K562 (cell line): ENCODE measurements around the gene BTBD2. TPM values are rescaled to one million over a fixed set of nuclear protein-coding genes. Genes with fewer than 3 reads are reported as not detected.

Experiments
- ATAC-seq: fragments of 200-7000 bp; cut with Tn5 transposase; 3 replicates; pipeline ENCODE4 v1.9.1; 2020; ENCODE audit warnings: moderate library complexity
- BruUV-seq: library from RNA; stranded (reverse); fragments of 400-500 nt; replicated peaks from 2 replicates; lab custom pipeline; 2021; lab: Mats Ljungman, UMichigan
- CTCF ChIA-PET: fragments of 300-600 bp; formaldehyde crosslinking; extraction: SDS; loops from one replicate; lab custom pipeline; 2021; ENCODE audit warnings: low intra/inter-chr PET ratio; lab: Yijun Ruan, JAX
- POLR2A ChIA-PET: fragments of 300-600, 350-650 bp; sonication (Branson Sonifier 250); formaldehyde crosslinking; extraction: SDS; loops from one replicate; lab custom pipeline; 2021; ENCODE audit warnings: antibody characterized with exemption, inconsistent platforms; lab: Yijun Ruan, JAX
- DNase-seq, 4 experiments: peaks; one replicate each; pipeline versions ENCODE4 v3.0.0 to v3.0.0-alpha.2; 2011 to 2018; ENCODE audit warnings: low spot score in 3 of 4, mixed read lengths in 3 of 4; ENCODE audit errors: extremely low read depth in 1 of 4
- FAIRE-seq: peaks from 2 replicates; lab custom pipeline; 2011; peaks lifted over from hg19 to GRCh38; lab: Jason Lieb, UNC
- H2AFZ ChIP-seq: 2 replicates; pipeline ENCODE4 v1.6.0; 2011; ENCODE audit warnings: low read depth, low read length, control low read depth, inconsistent platforms
- H3K27ac ChIP-seq: fragments of 200-600 bp; 3 replicates; pipeline ENCODE4 v1.8.0; 2011; ENCODE audit warnings: low read depth, mild to moderate bottlenecking, control low read depth, inconsistent platforms, low read length, moderate library complexity, mixed read lengths; ENCODE audit errors: extremely low read depth
- H3K27me3 ChIP-seq, 2 experiments: fragments of 300-600 bp in 1 of 2; 2 replicates in 1 of 2; 3 replicates in 1 of 2; pipeline versions ENCODE4 v1.6.0 to v1.8.0; 2011; ENCODE audit warnings: inconsistent platforms in 2 of 2, low read length in 2 of 2, mild to moderate bottlenecking in 1 of 2, mixed read lengths in 1 of 2, moderate library complexity in 1 of 2; ENCODE audit not compliant: control insufficient read depth in 2 of 2, insufficient read depth in 2 of 2
- H3K36me3 ChIP-seq: fragments of 300-600 bp; 3 replicates; pipeline ENCODE4 v1.8.0; 2011; ENCODE audit warnings: mild to moderate bottlenecking, low read length, inconsistent platforms; ENCODE audit not compliant: control insufficient read depth, insufficient read depth
- H3K4me1 ChIP-seq, 2 experiments: fragments of 200-600 bp in 1 of 2; replicated peaks in 1 of 2; 2 replicates in 1 of 2; 3 replicates in 1 of 2; pipeline versions ENCODE4 v1.5.1 to v1.8.0; 2011; ENCODE audit warnings: inconsistent platforms in 2 of 2, low read length in 2 of 2, mild to moderate bottlenecking in 1 of 2, mixed read lengths in 1 of 2, moderate library complexity in 1 of 2; ENCODE audit not compliant: control insufficient read depth in 2 of 2, insufficient read depth in 2 of 2
- H3K4me2 ChIP-seq: 2 replicates; pipeline ENCODE4 v1.6.1; 2011; ENCODE audit warnings: low read length, control low read depth, inconsistent platforms, mixed read lengths; ENCODE audit not compliant: insufficient read depth
- H3K4me3 ChIP-seq: fragments of 200-600 bp; sonication (generic), shearing (Covaris generic); 2 replicates; pipeline ENCODE4 v1.5.1; 2016; ENCODE audit warnings: control low read depth, inconsistent platforms
- H3K79me2 ChIP-seq: fragments of 200-600 bp; 3 replicates; pipeline ENCODE4 v1.8.0; 2011; ENCODE audit warnings: low read length, inconsistent platforms; ENCODE audit not compliant: control insufficient read depth, insufficient read depth
- H3K9ac ChIP-seq, 2 experiments: 2 replicates each; pipeline versions ENCODE4 v1.6.0 to v1.6.1; 2011; ENCODE audit warnings: low read depth in 2 of 2, low read length in 2 of 2, control low read depth in 1 of 2, inconsistent platforms in 1 of 2, mild to moderate bottlenecking in 1 of 2, mixed read lengths in 1 of 2; ENCODE audit not compliant: insufficient read depth in 1 of 2
- H3K9me1 ChIP-seq: one replicate; pipeline ENCODE4 v1.6.0; 2011; ENCODE audit warnings: inconsistent platforms, mild to moderate bottlenecking, low read length, moderate library complexity; ENCODE audit not compliant: control insufficient read depth, insufficient read depth
- H3K9me3 ChIP-seq: replicated peaks from 2 replicates; pipeline ENCODE4 v1.5.1; 2011; ENCODE audit warnings: low read depth, low read length, inconsistent platforms; ENCODE audit not compliant: control insufficient read depth, insufficient read depth
- H4K20me1 ChIP-seq: replicated peaks from 2 replicates; pipeline ENCODE4 v1.6.1; 2011; ENCODE audit warnings: low read length, inconsistent platforms, mixed read lengths; ENCODE audit not compliant: control insufficient read depth, insufficient read depth
- POLR2G ChIP-seq: fragments of 200-400 bp; formaldehyde crosslinking; IDR thresholded peaks from 2 replicates; pipeline ENCODE4 v1.6.1; 2017; ENCODE audit warnings: low read depth, mild to moderate bottlenecking, antibody characterized with exemption, low read length, moderate library complexity
- RBFOX2 ChIP-seq: fragments of 200-400 bp; formaldehyde crosslinking; IDR thresholded peaks from 2 replicates; pipeline ENCODE4 v1.6.1; 2017; ENCODE audit warnings: low read depth, mild to moderate bottlenecking, low read length, moderate library complexity
- RUNX1 ChIP-seq: sonication (generic); IDR thresholded peaks from 2 replicates; pipeline ENCODE4 v1.6.1; 2016; ENCODE audit warnings: antibody characterized with exemption, low read depth
- ZNF140 ChIP-seq: fragments of 250-450 bp; sonication (Bioruptor Pico); IDR thresholded peaks from 2 replicates; pipeline ENCODE4 v1.8.0; 2021; ENCODE audit warnings: moderate library complexity, mild to moderate bottlenecking, inconsistent platforms
- WGBS: fragments of 100-300 bp; shearing (Covaris generic); methylation state at CpG from one replicate; pipeline ENCODE4 v1.1.6; 2016; ENCODE audit warnings: low coverage, mixed read lengths; ENCODE audit not compliant: insufficient coverage; ENCODE audit errors: missing lambda C conversion rate; 5-methylcytosine and 5-hydroxymethylcytosine counted together
- in situ Hi-C: fragments of 300-500 bp; cut with MboI; formaldehyde crosslinking; loops from 4 replicates; pipeline ENCODE4 v1.15.0; 2018; ENCODE audit warnings: inconsistent platforms, mixed read lengths
- intact Hi-C: fragments of 100-400 bp; cut with micrococcal nuclease; formaldehyde crosslinking; loops from 2 replicates; pipeline ENCODE4 v1.14.2; 2022
- polyA plus RNA-seq, 8 experiments: library from polyadenylated mRNA; depleted of rRNA in 4 of 8; stranded (reverse) in 5 of 8; unstranded in 3 of 8; fragments of >200 nt; fragmentation: Nextera tagmentation in 2 of 8; fragmentation: Illumina TruSeq in 1 of 8; extraction: Ambion mirVana in 2 of 8; extraction: Trizol in 1 of 8; gene quantifications; 2 replicates each; pipeline versions ENCODE4 v1.2.1 to v1.2.3, GENCODE V29; 2011 to 2014; ENCODE audit warnings: inconsistent platforms in 1 of 8, missing spikeins in 1 of 8
- total RNA-seq, 7 experiments: library from RNA; depleted of rRNA in 6 of 7; stranded (reverse); fragments of >200 nt in 6 of 7; fragmentation: Illumina TruSeq in 2 of 7; extraction: Trizol in 2 of 7; gene quantifications; 2 replicates each; pipeline versions ENCODE4 v1.2.1 to v1.2.3, GENCODE V29; 2011 to 2021; ENCODE audit warnings: low replicate concordance in 1 of 7

Gene BTBD2
- total and polyA plus RNA-seq, 9 of the 15 experiments (the other 6 are each of a cell fraction or from before 2014, with no cell fraction given) = 0.10 to 15.6 (median 6.9) TPM

DNA sequence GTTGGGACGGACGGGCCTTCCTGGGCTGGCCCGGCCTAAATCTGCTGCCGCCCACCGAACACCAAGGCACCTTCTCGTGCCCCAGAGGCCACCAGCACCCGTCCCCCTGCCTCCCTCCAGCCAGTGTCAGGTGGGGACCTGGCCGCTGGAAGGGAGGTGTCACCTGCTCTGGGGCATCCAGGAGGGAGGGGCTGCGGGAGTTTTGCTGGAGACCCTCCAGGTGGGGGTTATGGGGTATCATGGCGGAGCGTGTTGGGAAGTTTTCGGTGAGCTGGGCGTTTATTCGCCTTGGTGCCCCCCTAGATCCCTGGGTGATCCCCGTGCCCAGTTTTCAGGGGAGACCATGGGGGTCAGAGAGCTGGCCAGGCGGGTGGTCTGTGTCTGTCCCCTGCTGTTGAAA is 64.9 kb downstream of the BTBD2 start:
- Histone ChIP-seq H2AFZ (no peak overlapping the region), H3K27me3 (no peaks in the 10 kb centered on the region), H3K4me1 (peaks cover 0 to 63% of the 10 kb centered on the region in 2 experiments; a peak in 2 of 5 replicates), H3K36me3 (peaks cover 52% of the 10 kb centered on the region; the same call in 2 of the 3 replicates), H3K4me3 (no peak overlapping the region), H3K4me2 (no peak overlapping the region), H3K9ac (no peak overlapping the region), H3K79me2 (peaks cover 86% of the 10 kb centered on the region), H3K27ac (no peak overlapping the region), H3K9me1 (no peaks in the 10 kb centered on the region), H3K9me3 (no peaks in the 10 kb centered on the region), H4K20me1 (peaks cover 19% of the 10 kb centered on the region)
- CTCF ChIA-PET = no interaction called here
- ATAC-seq (no peak), FAIRE-seq (no peak), DNase-seq (no peak)
- in situ Hi-C loops = no loop called here
- TF ChIP-seq POLR2G = 0 out of 2 replicates have a peak, but pooled peaks have one; percentile 15
- no peak for TF ChIP-seq ZNF140 (CRISPR knock-in tag)
- POLR2A ChIA-PET = interaction anchor here (0.5 kb wide), 1 partner anchor 62 kb away, joined by 3 read pairs; no protein-coding TSS in a partner anchor
- BruUV-seq = no TSS peak
- WGBS = 99% methylated on average over 13 of the region's 16 CpGs
- intact Hi-C loops = no loop called here

DNA sequence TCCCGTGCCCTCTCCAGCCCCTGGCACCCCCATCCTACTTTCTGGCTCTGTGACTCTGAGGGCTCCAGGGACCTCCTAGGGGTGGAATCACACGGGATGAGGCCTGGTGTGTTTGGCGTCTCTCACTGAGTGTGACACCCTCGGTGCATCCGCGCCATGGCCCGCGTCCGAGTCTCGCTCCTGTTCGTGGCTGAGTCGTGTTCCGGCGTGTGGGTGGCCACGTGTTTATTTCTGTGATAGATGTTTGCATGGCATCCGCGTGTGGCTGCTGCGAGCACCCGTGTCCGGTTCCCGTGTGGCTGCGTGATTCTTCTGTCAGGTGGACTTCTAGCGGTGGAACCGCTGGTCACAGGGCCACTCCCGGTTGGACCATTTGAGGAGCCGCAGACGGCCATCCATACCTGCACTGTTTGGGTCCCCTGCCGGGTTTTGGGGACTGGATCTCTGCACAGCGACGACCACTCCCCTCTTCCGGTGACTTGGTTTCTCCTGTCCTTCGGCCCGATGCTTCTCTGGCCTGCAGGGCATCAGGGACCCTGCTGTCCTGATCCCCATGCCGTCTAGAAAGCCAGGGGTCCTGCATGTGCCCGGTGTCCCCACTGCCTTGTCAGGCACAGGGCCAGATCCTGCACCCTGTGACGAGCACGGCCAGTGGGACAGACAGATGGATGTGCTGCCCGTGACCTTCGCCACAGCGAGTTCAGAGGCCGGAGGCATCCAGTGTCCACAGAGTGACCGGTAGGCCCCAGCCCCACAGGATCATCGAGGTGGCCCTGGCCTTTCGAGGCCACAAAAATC is 66.0 kb downstream of the BTBD2 start:
- Histone ChIP-seq H3K4me1 (peaks cover 0 to 63% of the 10 kb centered on the region in 2 experiments; a peak in 2 of 5 replicates), H3K9me1 (no peaks in the 10 kb centered on the region), H3K9ac (no peak overlapping the region; a peak in 1 of 4 replicates), H3K27ac (no peak overlapping the region), H3K9me3 (no peaks in the 10 kb centered on the region), H3K27me3 (no peaks in the 10 kb centered on the region), H3K4me2 (no peak overlapping the region), H4K20me1 (peaks cover 24% of the 10 kb centered on the region; the same call in 1 of the 2 replicates), H3K36me3 (peaks cover 52% of the 10 kb centered on the region; the same call in 2 of the 3 replicates), H2AFZ (no peak overlapping the region), H3K4me3 (no peak overlapping the region), H3K79me2 (peaks cover 87% of the 10 kb centered on the region)
- WGBS = 94% methylated on average over 27 of the region's 44 CpGs
- in situ Hi-C loops = no loop called here
- TF ChIP-seq RBFOX2 (peak; percentile 37; the same call in 1 of the 2 replicates), RUNX1 (no peak)
- intact Hi-C loops = no loop called here
- FAIRE-seq (no peak), DNase-seq (no peak), ATAC-seq (no peak)
- CTCF ChIA-PET = no interaction called here
- POLR2A ChIA-PET = no interaction called here
- no TSS peak for BruUV-seq
